Testis (tissue), 2 donors: Measurements from ENCODE around the gene EFNA5.

ENCODE experiments used
- CTCF ChIP-seq, 3 experiments: fragments of 450-650 bp in 2 of 3; fragments of 200-600 bp in 1 of 3; sonication (generic) in 1 of 3; IDR thresholded peaks; one replicate each; pipeline ENCODE4 v1.5.1; 2016 to 2019; ENCODE audit warnings: antibody characterized with exemption in 3 of 3, mild to moderate bottlenecking in 2 of 3, moderate library complexity in 1 of 3
- POLR2A ChIP-seq: fragments of 450-650 bp; IDR thresholded peaks from one replicate; pipeline ENCODE4 v1.6.1; 2017; ENCODE audit warnings: antibody characterized with exemption, mild to moderate bottlenecking, moderate library complexity

- TF ChIP-seq POLR2A (no peak), CTCF (IDR thresholded peaks at IDR 0.05) (no peak)
Measured at GRCh38 chr5:107486489-107486888, 184.2 kb downstream of the EFNA5 start.
